Activated CD4-positive, alpha-beta T cell treated with anti-CD3 and anti-CD28 coated beads for 36 hours (primary cell): ENCODE data around the gene C19orf73. TPM values are rescaled to one million over a fixed set of nuclear protein-coding genes. Genes with fewer than 3 reads are reported as not detected.
"Not testable (repeated sequence)": the region's sequence is repeated elsewhere in the genome, so short reads cannot be mapped to it uniquely, and the experiment has no call there.

Source experiments
- ATAC-seq: fragments of 200-7000 bp; cut with Tn5 transposase; one replicate; pipeline ENCODE4 v1.10.0; 2021; ENCODE audit warnings: mild to moderate bottlenecking, moderate library complexity
- CTCF ChIA-PET: fragments of 350-600 bp; sonication (Branson Sonifier 250); formaldehyde crosslinking; loops from one replicate; lab custom pipeline; 2021; ENCODE audit warnings: antibody characterized with exemption; lab: Charles Lee
- POLR2A ChIA-PET: fragments of 350-600 bp; sonication (Branson Sonifier 250); formaldehyde crosslinking; loops from one replicate; lab custom pipeline; 2021; ENCODE audit warnings: antibody characterized with exemption, inconsistent platforms; lab: Charles Lee
- DNase-seq: peaks from one replicate; pipeline ENCODE4 v3.0.0-alpha.2; 2020
- H3K27ac Mint-ChIP-seq: one replicate; pipeline ENCODE4 v1.8.0; 2021; ENCODE audit warnings: mixed read lengths
- H3K27me3 Mint-ChIP-seq: one replicate; pipeline ENCODE4 v1.8.0; 2021; ENCODE audit warnings: mixed read lengths
- H3K36me3 Mint-ChIP-seq: one replicate; pipeline ENCODE4 v1.8.0; 2021; ENCODE audit warnings: low read depth, mixed read lengths
- H3K4me1 Mint-ChIP-seq: one replicate; pipeline ENCODE4 v1.8.0; 2021; ENCODE audit warnings: mixed read lengths
- H3K4me3 Mint-ChIP-seq: one replicate; pipeline ENCODE4 v1.8.0; 2021; ENCODE audit warnings: mild to moderate bottlenecking, moderate library complexity, mixed read lengths
- H3K9me3 Mint-ChIP-seq: one replicate; pipeline ENCODE4 v1.8.0; 2021; ENCODE audit warnings: low read depth, mixed read lengths
- intact Hi-C, 2 experiments: fragments of 100-400 bp; cut with DNase I in 1 of 2; cut with micrococcal nuclease in 1 of 2; formaldehyde crosslinking; loops; one replicate each; pipeline versions ENCODE4 v1.14.2 to v1.15.1; 2022 to 2024; cut with DNase I, micrococcal nuclease
- total RNA-seq, 2 experiments: library from RNA; stranded (reverse); gene quantifications; one replicate each; pipeline ENCODE4 v1.2.3, GENCODE V29; 2021

The C19orf73 gene
- total RNA-seq, 2 experiments from 2014 or later: 1.7 to 2.0 TPM

DNA sequence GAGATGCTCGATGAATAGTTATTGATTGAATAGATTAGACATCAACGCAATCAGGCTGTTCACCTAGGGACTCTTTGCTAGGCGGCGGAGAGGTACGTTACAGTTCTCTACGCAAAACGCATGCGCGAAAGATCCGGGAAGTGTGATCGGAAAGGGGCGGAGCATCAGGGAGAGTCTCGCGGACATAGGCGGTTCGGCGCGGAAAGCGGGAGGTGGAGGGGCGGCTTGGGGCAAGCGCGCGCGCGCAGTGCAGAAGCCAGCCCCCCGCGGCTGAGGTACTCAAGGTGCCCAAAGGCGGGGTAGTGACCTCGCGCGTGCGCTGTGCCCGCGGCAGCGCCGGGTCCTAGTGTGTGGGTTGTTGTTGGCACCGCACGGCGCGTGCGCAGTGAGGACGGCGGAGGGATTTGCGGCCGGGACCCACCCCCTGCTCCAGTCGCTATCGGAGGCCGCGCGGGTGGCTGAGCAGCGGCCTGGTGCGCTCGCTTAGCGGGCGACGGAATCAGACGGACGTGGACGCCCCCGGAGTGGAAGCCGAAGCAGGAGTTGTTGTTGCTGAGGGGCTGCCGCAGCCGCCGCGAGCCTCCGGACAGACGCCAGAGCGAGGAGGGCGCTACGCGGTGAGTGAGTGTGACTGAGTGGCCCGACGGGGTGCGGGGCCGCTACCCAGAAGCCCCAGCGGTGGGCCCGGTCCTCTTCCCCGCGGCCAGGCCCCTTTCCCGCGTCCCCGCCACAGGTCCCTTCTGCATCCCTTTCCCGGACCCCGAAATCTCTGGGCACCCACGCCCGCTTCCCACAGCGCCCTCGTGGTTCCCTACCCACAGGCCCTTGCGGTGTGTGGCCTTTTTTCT is 33.7 kb downstream of the C19orf73 start, which contains the start of gene SNRNP70:
Gene SNRNP70, plus strand, starts transcription at position 432 of the 848 bp plus-strand sequence. CDS start 964 bp downstream, outside the sequence.
- Mint-ChIP-seq H3K9me3 (no peaks in the 10 kb centered on the region), H3K4me3 (peak within 1 kb of the TSS; percentile 98), H3K27me3 (peaks cover 2% of the 10 kb centered on the region), H3K4me1 (peaks cover 31% of the 10 kb centered on the region), H3K27ac (peak within 1 kb of the TSS; percentile 96), H3K36me3 (peaks cover 35% of the 10 kb centered on the region)
- ATAC-seq: peak; percentile 99
- ChIA-PET POLR2A (no interaction called here), CTCF (interaction anchor here (0.6 to 4.0 kb wide), 2 partner anchors 13 to 61 kb away, joined by 3 to 26 read pairs; no protein-coding TSS in a partner anchor)
- intact Hi-C loops: loop anchor here (1.0 to 5.0 kb wide), 14 partner anchors 29 to 1813 kb away; partner anchors contain the start of genes C19orf73 (in 2 of the 2), PPFIA3 (in 2 of the 2), ATF5 (in 1 of the 2) and FLT3LG (in 1 of the 2)
- DNase-seq: peak; percentile 99

DNA sequence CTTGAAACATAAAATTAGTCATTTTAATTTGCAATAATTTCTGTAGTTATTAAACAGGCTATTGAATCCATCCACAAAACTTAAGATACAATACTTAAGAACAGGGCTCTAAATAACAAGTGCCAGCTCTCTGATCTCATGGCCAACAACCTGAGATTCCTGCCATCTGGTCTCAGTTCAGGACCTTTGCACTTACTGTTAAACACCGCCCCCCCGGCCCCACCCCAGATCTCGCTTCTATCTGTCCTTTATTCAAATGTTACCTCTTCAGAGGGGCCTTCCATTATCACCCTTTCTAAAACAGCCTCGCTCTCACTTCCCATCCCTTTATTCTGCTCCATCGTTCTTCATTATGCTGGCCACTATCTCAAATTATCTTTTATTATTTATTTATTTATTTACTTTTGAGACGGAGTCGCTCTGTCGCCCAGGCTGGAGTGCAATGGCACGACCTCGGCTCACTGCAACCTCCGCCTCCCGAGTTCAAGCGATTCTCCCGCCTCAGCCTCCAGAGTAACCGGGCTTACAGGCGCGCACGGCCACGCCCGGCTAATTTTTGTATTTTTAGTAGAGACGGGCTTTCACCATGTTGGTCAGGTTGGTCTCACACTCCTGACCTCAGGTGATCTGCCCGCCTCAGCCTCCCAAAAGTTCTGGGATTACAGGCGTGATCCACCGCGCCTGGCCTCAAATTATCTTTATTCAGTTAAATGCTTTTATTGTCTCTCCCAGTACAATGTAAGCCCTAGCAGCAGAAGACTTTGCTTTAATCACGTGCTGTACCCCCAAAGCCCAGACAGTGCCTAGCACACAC is 34.5 kb downstream of the C19orf73 start:
- Mint-ChIP-seq H3K9me3 (no peaks in the 10 kb centered on the region), H3K27ac (peak overlapping the region; percentile 96), H3K4me3 (peak overlapping the region; percentile 98), H3K36me3 (peaks cover 28% of the 10 kb centered on the region), H3K4me1 (peaks cover 31% of the 10 kb centered on the region), H3K27me3 (peaks cover 2% of the 10 kb centered on the region)
- DNase-seq: no peak
- no peak for ATAC-seq
- ChIA-PET CTCF (interaction anchor here (0.9 kb wide), 1 partner anchor 289 kb away, joined by 3 read pairs; no protein-coding TSS in a partner anchor), POLR2A (no interaction called here)
- intact Hi-C loops: loop anchor here (1.0 to 5.0 kb wide), 14 partner anchors 30 to 1812 kb away; partner anchors contain the start of genes C19orf73 (in 2 of the 2), PPFIA3 (in 2 of the 2), ATF5 (in 1 of the 2) and FLT3LG (in 1 of the 2)

DNA sequence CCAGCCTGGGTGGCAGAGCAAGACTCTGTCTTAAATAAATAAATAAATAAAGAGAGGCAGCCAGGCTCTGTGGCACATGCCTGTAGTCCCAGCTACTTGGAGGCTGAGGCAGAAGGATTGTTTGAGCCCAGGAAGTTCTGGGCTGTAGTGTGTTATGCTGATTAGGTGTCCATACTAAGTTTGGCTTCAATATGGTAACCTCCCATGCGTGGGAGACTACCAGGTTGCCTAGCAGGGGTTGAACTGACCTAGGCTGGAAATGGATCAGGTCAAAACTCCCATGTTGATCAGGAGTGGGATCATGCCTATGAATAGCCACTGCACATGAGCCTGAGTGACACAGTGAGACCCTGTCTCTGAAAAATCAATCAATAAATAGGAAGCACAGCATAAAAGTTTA is 37.7 kb downstream of the C19orf73 start:
- Mint-ChIP-seq H3K4me1 (peaks cover 10% of the 10 kb centered on the region), H3K36me3 (peaks cover 6% of the 10 kb centered on the region), H3K27me3 (peaks cover 4% of the 10 kb centered on the region), H3K9me3 (no peaks in the 10 kb centered on the region), H3K27ac (no peak overlapping the region), H3K4me3 (no peak overlapping the region)
- ChIA-PET POLR2A (no interaction called here), CTCF (interaction anchor here (1.3 kb wide), 1 partner anchor 17 kb away, joined by 4 read pairs; no protein-coding TSS in a partner anchor)
- DNase-seq: no peak
- ATAC-seq: no peak
- intact Hi-C loops: no loop called here

DNA sequence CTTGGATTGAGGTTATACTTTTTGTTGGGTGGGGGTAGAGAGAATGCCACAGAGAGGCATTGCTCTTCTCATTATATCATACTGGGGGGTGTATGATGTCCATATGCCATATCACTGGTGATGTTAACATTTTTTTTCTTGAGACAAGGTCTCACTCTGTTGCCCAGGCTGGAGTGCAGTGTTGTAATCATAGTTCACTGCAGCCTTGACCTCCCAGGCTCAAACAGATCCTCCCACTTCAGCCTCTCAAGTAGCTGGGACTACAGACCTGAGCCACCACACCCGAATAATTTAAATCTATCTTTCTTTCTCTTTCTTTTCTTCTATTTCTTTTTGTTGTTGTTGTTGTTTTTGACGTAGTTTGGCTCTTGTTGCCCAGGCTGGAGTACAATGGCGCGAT is 38.6 kb downstream of the C19orf73 start:
- Mint-ChIP-seq H3K4me1 (peaks cover 7% of the 10 kb centered on the region), H3K36me3 (no peaks in the 10 kb centered on the region), H3K27me3 (peaks cover 7% of the 10 kb centered on the region), H3K9me3 (no peaks in the 10 kb centered on the region), H3K4me3 (no peak overlapping the region), H3K27ac (no peak overlapping the region)
- no peak for ATAC-seq
- ChIA-PET CTCF (interaction anchor here (0.6 kb wide), 2 partner anchors 16 to 83 kb away, joined by 3 to 4 read pairs; no protein-coding TSS in a partner anchor), POLR2A (no interaction called here)
- intact Hi-C loops: no loop called here
- no peak for DNase-seq

DNA sequence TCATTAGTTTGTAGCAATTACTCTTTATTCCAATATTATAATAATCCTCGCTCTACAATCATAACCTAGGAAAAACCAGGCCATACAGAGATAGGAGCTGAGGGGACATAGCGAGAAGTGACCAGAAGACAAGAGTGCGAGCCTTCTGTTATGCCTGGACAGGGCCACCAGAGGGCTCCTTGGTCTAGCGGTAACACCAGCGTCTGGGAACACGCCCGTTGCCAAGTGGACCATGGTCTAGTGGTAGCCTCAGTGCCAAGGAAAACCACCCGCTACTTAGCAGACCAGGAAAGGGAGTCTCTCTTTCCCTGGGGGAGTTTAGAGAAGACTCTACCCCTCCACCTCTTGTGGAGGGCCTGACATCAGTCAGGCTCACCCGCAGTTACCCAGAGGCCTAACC is 44.1 kb downstream of the C19orf73 start:
- peaks cover 40% of the 10 kb centered on the region for H3K27me3 Mint-ChIP-seq
- H3K27ac Mint-ChIP-seq, POLR2A ChIA-PET, H3K4me3 Mint-ChIP-seq, ATAC-seq, H3K9me3 Mint-ChIP-seq, H3K4me1 Mint-ChIP-seq, H3K36me3 Mint-ChIP-seq: not testable (repeated sequence)
- DNase-seq: peak; percentile 52
- CTCF ChIA-PET: interaction anchor here (0.7 to 1.4 kb wide), 3 partner anchors 14 to 23 kb away, joined by 3 to 5 read pairs (median 3); partner anchors contain the start of gene CGB7
- intact Hi-C loops: loop anchor here in 1 of 2 experiments (1.0 to 2.0 kb wide), 2 partner anchors 28 to 72 kb away; no protein-coding TSS in a partner anchor

DNA sequence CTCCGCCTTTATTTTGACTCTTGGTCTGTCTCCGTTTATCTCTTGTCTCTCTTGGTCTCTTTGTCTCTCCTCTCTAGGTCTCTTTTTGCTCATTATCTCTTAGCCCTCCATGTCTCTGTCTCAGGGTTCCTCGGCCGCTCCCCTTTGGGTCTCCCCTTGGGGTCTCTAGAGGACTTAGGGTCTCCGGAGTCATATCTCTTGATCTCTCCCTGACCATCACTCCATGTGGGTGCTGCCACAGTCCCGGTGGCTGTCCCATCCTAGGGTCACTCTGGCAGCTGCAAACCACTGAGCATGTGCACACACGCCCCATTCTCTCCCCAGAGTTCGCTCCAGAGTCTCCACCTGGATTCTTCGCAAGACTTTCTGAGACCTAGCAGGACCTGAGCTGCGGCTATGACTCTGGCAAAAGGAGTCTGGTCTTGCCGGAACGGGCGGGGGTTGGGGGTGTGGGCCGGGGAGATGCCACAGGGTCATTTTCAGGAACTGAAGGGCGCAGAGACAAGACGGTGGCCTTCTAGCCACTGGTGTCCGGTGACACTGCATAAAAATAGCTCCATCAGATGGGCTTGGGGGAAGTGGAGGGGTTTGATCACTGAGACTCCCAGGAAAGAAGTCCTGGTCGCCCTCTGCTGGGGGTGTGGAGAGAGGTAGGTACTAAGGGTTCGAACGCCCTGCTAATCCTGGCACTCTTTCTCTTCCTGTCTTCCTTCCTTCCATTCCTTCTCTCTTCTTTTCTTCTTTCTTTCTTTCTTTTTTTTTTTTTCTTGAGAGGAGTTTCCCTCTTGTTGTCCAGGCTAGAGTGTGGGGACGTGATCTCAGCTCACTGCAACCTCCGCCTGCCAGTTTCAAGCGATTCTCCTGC is 45.2 kb downstream of the C19orf73 start:
- intact Hi-C loops: loop anchor here in 1 of 2 experiments (2.0 kb wide), 1 partner anchor 73 kb away; no protein-coding TSS in a partner anchor
- POLR2A ChIA-PET: no interaction called here
- H3K27me3 Mint-ChIP-seq: peaks cover 50% of the 10 kb centered on the region
- peaks cover 7% of the 10 kb centered on the region for H3K4me1 Mint-ChIP-seq
- H3K9me3 Mint-ChIP-seq: no peaks in the 10 kb centered on the region
- CTCF ChIA-PET: interaction anchor here (0.6 to 1.4 kb wide), 4 partner anchors 9 to 103 kb away, joined by 3 to 4 read pairs (median 3); no protein-coding TSS in a partner anchor
- H3K27ac Mint-ChIP-seq: no peak overlapping the region
- ATAC-seq (no peak), DNase-seq (peak; percentile 49)
- no peak overlapping the region for H3K4me3 Mint-ChIP-seq
- H3K36me3 Mint-ChIP-seq: no peaks in the 10 kb centered on the region

DNA sequence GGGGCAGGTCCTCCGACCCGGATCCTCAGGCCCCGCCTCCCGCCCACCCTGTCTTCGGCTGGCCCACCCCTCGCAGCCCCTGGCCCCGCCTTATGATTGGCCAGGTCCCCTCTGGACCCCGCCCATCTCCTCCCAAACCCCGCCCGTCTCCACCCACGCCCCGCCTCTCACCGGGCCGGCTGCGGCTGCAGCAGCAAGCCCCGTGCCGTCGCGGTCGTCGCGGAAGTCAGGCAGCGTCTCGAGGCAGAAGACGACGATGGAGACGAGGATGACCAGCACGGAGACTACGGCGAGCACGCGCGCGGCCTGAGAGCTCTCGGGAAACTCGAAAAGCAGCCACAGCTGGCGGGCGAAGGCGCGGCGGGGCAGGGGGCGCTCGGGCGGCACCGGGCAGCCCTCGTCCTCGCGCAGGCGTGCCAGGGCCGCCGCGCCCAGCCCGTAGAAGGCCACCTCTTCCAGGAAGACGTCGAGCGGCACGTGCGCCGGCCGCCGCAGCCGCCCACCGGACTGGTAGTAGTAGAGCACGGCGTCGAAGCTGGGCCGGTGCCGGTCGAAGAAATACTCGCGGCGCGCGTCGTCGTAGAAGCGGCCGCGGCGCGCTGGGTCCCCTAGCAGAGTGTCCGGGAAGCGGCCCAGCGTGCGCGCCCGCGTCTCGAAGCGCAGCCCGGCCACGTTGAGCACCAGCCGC is 46.9 kb downstream of the C19orf73 start:
- intact Hi-C loops: no loop called here
- H3K4me1 Mint-ChIP-seq: peaks cover 7% of the 10 kb centered on the region
- H3K9me3 Mint-ChIP-seq: no peaks in the 10 kb centered on the region
- DNase-seq (peak; percentile 49), ATAC-seq (no peak)
- ChIA-PET CTCF (no interaction called here), POLR2A (no interaction called here)
- no peaks in the 10 kb centered on the region for H3K36me3 Mint-ChIP-seq
- peaks cover 58% of the 10 kb centered on the region for H3K27me3 Mint-ChIP-seq
- H3K4me3 Mint-ChIP-seq: no peak overlapping the region
- no peak overlapping the region for H3K27ac Mint-ChIP-seq

DNA sequence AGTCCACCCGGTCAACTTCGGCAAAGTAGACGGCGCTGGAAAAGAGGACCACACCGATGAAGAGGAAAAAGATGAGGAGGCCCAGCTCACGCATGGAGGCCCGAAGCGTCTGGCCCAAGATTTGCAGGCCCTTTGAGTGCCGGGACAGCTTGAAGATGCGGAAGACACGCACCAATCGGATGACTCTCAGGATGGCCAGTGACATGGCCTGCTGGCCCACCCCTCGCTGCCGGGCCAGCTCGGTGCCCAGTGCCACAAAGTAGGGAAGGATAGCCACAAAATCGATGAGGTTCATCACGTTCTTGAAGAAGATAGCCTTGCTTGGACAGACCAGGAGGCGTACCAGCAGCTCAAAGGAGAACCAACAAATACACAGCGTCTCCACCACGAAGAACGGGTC is 48.5 kb downstream of the C19orf73 start:
- POLR2A ChIA-PET: no interaction called here
- H3K4me3 Mint-ChIP-seq: no peak overlapping the region
- intact Hi-C loops: no loop called here
- H3K27ac Mint-ChIP-seq: no peak overlapping the region
- no peak for ATAC-seq
- no peak for DNase-seq
- no peaks in the 10 kb centered on the region for H3K9me3 Mint-ChIP-seq
- CTCF ChIA-PET: interaction anchor here (0.9 to 1.7 kb wide), 3 partner anchors 10 to 73 kb away, joined by 3 to 8 read pairs (median 5); no protein-coding TSS in a partner anchor
- H3K4me1 Mint-ChIP-seq: peaks cover 7% of the 10 kb centered on the region
- H3K27me3 Mint-ChIP-seq: peaks cover 67% of the 10 kb centered on the region
- H3K36me3 Mint-ChIP-seq: no peaks in the 10 kb centered on the region

DNA sequence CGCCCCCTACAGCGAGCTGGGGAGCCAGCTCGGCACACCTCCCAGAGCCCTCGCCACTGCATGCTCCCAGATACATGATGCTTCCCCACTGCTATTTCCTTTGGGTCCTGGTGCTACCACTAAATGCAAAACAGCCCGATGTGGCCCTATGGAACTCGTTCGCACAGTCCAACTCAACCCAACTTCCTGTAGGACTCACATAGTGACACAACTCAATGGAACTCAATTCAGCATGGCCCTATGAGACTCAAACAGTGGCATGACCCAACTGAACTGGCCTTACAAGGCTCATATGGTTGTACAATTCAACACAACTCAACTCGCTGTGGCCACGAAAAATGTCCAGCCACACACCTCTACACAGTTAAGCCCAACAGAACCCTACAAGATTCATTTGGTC is 49.9 kb downstream of the C19orf73 start:
- Mint-ChIP-seq H3K27me3 (peaks cover 68% of the 10 kb centered on the region), H3K9me3 (no peaks in the 10 kb centered on the region), H3K36me3 (no peaks in the 10 kb centered on the region), H3K4me1 (peaks cover 7% of the 10 kb centered on the region), H3K27ac (no peak overlapping the region), H3K4me3 (no peak overlapping the region)
- DNase-seq: no peak
- POLR2A ChIA-PET: no interaction called here
- intact Hi-C loops: no loop called here
- CTCF ChIA-PET: interaction anchor here (0.7 to 1.7 kb wide), 2 partner anchors 8 to 37 kb away, joined by 3 to 8 read pairs; no protein-coding TSS in a partner anchor
- no peak for ATAC-seq
